ENCODE results near the gene KCNN4. TPM values are rescaled to one million over a fixed set of nuclear protein-coding genes. Genes with fewer than 3 reads are reported as not detected.

The KCNN4 gene
- total and polyA plus RNA-seq, 12 donors, result 0.34 to 1.6 (median 0.86) TPM

DNA sequence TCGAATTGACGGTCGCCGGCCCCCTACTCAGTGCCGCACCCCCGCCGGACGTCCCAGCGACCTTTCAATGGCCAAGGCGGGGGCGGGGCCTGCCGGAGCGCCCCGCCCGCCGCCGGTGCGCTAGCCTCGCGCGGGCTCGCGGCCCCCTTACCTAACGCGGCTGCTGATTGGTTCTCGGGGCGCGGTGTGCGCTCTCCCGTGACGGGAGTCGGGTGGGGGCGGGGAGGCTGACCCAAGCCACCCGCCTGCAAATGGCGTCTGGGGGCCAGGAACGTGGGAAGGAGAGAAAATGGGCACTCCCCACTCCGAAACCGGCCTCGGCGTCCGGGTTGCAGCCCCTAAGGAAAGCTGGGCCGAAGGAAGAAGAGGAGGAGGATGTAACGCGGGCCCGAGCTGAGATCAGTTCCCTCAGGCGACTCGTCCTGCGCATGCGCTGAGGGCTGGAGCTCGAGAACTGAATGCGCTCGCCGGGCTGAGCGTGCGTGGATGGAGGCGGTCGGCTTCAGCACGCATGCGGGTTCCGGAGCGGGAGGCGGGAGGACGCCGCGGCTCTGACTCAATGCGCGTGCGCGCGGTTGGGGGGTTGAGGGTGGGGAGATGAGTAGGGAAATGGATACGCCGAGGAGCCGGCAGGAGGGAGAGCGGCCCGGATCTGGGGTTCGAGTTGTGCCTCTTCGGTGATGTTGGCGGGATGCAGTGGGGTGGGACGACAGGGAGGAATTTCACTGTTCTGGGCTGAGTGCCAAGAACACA is 26.1 kb downstream of the KCNN4 start, which contains the start of gene SMG9:
SMG9 (minus strand) TSS at position 460 of the 753 bp plus-strand sequence. CDS start 4,221 bp downstream, outside the sequence.
- Histone ChIP-seq H3K4me3 (peak within 1 kb of the TSS; percentile 46 to 89 (median 75)), H3K9me3 (no peaks in the 10 kb centered on the region), H3K36me3 (peaks cover 0 to 24% (median 8%) of the 10 kb centered on the region in 9 donors), H3K4me1 (peaks cover 0 to 64% (median 22%) of the 10 kb centered on the region in 9 donors), H3K27ac (peak within 1 kb of the TSS; percentile 88 to 100 (median 98)), H3K27me3 (no peaks in the 10 kb centered on the region)
- WGBS, 2 donors, result 1% methylated on average over 79 of the region's 79 CpGs
- DNase-seq (peak; percentile 98 to 100), ATAC-seq (peak; percentile 93 to 98 (median 96))
- intact Hi-C loops (cut with DNase I), result loop anchor here in 1 of 10 donors (1.0 kb wide), 1 partner anchor 86 kb away; no protein-coding TSS in a partner anchor
- TF ChIP-seq CTCF (IDR thresholded peaks at IDR 0.05), result no peak

- H3K4me1 ChIP-seq, result peaks cover 0 to 59% (median 22%) of the 10 kb centered on the region in 9 donors
- H3K4me3 ChIP-seq, result peak overlapping the region; percentile 46 to 89 (median 75)
- H3K36me3 ChIP-seq, result peaks cover 0 to 29% (median 13%) of the 10 kb centered on the region in 9 donors
- ATAC-seq (no peak), DNase-seq (no peak)
- H3K9me3 ChIP-seq, result no peaks in the 10 kb centered on the region
- intact Hi-C loops (cut with DNase I), result no loop called here
- no peak for TF ChIP-seq CTCF (IDR thresholded peaks at IDR 0.05)
- peak overlapping the region; percentile 88 to 100 (median 98) for H3K27ac ChIP-seq
- H3K27me3 ChIP-seq, result no peaks in the 10 kb centered on the region
- WGBS, 2 donors, result 0 to 1% methylated on average over 11 of the region's 11 CpGs
Observed at GRCh38 chr19:43754253-43754502, 26.6 kb downstream of the KCNN4 start.

DNA sequence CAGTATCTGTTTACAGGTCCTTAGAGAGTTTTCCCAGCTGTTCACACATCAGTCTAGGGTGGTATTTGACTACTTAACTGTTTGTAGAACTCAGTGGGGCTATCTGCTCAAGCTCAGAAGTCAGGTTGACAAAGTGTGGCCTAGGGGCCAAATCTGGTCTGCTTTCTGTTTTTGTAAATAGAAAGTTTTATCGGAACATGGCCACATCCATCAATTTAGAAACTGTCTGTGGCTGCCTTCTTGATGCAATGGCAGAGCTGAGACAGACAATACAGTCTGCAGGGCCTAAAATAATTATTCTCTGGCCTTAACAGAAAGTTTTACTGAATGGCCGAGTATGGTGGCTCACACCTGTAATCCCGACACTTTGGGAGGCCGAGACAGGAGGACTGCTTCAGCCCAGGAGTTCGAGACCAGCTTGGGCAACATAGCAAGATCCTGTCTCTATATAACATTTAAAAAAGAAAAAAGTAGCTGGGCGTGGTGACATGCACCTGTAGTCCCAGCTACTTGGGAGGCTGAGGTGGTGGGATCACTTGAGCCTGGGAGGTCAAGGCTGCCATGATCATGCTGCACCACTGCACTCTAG is 28.4 kb downstream of the KCNN4 start:
- ATAC-seq (no peak), DNase-seq (no peak)
- Histone ChIP-seq H3K4me1 (peaks cover 0 to 50% (median 22%) of the 10 kb centered on the region in 9 donors), H3K27me3 (no peaks in the 10 kb centered on the region), H3K36me3 (peaks cover 0 to 47% (median 30%) of the 10 kb centered on the region in 9 donors), H3K27ac (peak overlapping the region in 3 of 10 donors; percentile 98 to 99 (median 98)), H3K4me3 (no peak overlapping the region), H3K9me3 (no peaks in the 10 kb centered on the region)
- intact Hi-C loops (cut with DNase I), result no loop called here
- whole genome bisulfite sequencing, 2 donors, result 97% methylated on average over 6 of the region's 6 CpGs
- no peak for TF ChIP-seq CTCF (IDR thresholded peaks at IDR 0.05)

DNA sequence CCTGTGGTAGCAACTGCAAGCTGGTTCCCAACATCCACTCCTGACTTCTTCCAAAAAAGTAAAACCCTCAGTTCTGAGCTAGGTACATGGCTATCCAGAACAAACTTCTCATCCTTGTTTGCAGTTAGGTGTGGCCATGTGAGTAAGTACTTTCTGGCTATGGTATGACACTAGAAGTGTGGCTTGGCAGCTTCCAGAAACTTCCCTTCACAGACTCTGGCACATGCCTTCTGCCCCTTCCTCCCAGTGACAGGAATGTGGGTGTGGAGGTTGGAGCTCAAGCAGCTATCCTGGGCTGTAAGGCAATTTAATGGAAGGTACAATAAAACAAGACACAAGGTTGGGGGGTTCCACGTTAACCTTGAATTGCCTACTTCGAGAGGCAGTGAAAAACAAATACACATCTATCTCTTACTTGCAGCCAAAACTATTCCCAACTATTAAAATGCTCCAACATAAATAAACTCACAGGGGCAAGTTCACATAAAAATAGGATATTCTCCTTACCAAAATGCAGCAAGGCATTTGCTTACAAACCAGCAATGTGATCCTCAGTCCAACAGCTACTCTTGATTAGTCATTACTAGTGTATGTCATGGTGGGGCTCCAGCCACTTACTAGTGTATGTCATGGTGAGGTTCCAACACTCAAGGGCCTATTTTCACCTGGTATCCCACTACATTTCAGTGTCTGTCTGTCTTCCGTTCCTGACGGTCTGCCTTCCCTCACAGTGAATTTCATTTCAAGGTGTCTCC is 29.1 kb downstream of the KCNN4 start:
- intact Hi-C loops (cut with DNase I), result no loop called here
- Histone ChIP-seq H3K27me3 (no peaks in the 10 kb centered on the region), H3K9me3 (no peaks in the 10 kb centered on the region), H3K4me1 (peaks cover 0 to 43% (median 22%) of the 10 kb centered on the region in 9 donors), H3K36me3 (peaks cover 0 to 55% (median 37%) of the 10 kb centered on the region in 9 donors), H3K4me3 (no peak overlapping the region), H3K27ac (no peak overlapping the region)
- ATAC-seq (no peak), DNase-seq (no peak)
- 91 to 99% methylated on average over 4 of the region's 4 CpGs for WGBS, 2 donors
- TF ChIP-seq CTCF (IDR thresholded peaks at IDR 0.05), result no peak
